CD4-positive, CD25-positive, alpha-beta regulatory T cell (primary cell): ENCODE results near the gene TTC7B. TPM values are rescaled to one million over a fixed set of nuclear protein-coding genes. Genes with fewer than 3 reads are reported as not detected.
"Not testable (repeated sequence)": the region's sequence is repeated elsewhere in the genome, so short reads cannot be mapped to it uniquely, and the experiment has no call there.

Experiments used
- ATAC-seq, 2 donors: fragments of 150-1000 bp; cut with Tn5 transposase; one replicate each; pipeline ENCODE4 v1.10.0; 2021; ENCODE audit warnings: low read depth in 2 of 2, moderate number of reproducible peaks in 2 of 2, moderate library complexity in 1 of 2
- DNase-seq, 3 donors: peaks; one replicate each; pipeline versions ENCODE4 v3.0.0 to v3.0.0-alpha.2; 2012 to 2022; ENCODE audit warnings: mixed read lengths in 1 of 3
- H3K27ac ChIP-seq: one replicate; pipeline ENCODE4 v1.7.0; 2013; ENCODE audit warnings: mild to moderate bottlenecking, low read length; ENCODE audit not compliant: insufficient read depth, poor library complexity, severe bottlenecking
- H3K27me3 ChIP-seq: one replicate; pipeline ENCODE4 v1.7.0; 2013; ENCODE audit warnings: low read length; ENCODE audit not compliant: control insufficient read depth, insufficient read depth
- H3K36me3 ChIP-seq: one replicate; pipeline ENCODE4 v1.7.0; 2013; ENCODE audit warnings: mild to moderate bottlenecking, low read length, moderate library complexity; ENCODE audit not compliant: control insufficient read depth, insufficient read depth
- H3K4me1 ChIP-seq: 2 replicates; pipeline ENCODE4 v1.7.0; 2013; ENCODE audit warnings: mild to moderate bottlenecking, low read length; ENCODE audit not compliant: insufficient read depth, control insufficient read depth, poor library complexity, severe bottlenecking
- H3K4me3 ChIP-seq: one replicate; pipeline ENCODE4 v1.7.0; 2013; ENCODE audit warnings: low read depth, mild to moderate bottlenecking, low read length, moderate library complexity
- H3K9me3 ChIP-seq, 2 experiments: 1 replicate in 1 of 2; 2 replicates in 1 of 2; pipeline ENCODE4 v1.7.0; 2013; ENCODE audit warnings: low read length in 2 of 2, mild to moderate bottlenecking in 1 of 2, moderate library complexity in 1 of 2; ENCODE audit not compliant: control insufficient read depth in 2 of 2
- H3K27ac Mint-ChIP-seq, 3 donors: one replicate each; pipeline ENCODE4 v1.8.0; 2020 to 2022; ENCODE audit warnings: mild to moderate bottlenecking in 3 of 3, mixed read lengths in 3 of 3, moderate library complexity in 2 of 3
- H3K27me3 Mint-ChIP-seq: one replicate; pipeline ENCODE4 v1.8.0; 2022; ENCODE audit warnings: mild to moderate bottlenecking, mixed read lengths
- H3K36me3 Mint-ChIP-seq: one replicate; pipeline ENCODE4 v1.8.0; 2020; ENCODE audit warnings: mixed read lengths
- H3K4me1 Mint-ChIP-seq, 4 donors: one replicate each; pipeline ENCODE4 v1.8.0; 2020 to 2022; ENCODE audit warnings: mixed read lengths in 4 of 4, mild to moderate bottlenecking in 1 of 4
- H3K4me3 Mint-ChIP-seq, 4 donors: one replicate each; pipeline ENCODE4 v1.8.0; 2020 to 2022; ENCODE audit warnings: mild to moderate bottlenecking in 4 of 4, mixed read lengths in 4 of 4, moderate library complexity in 3 of 4
- H3K9me3 Mint-ChIP-seq, 7 donors: one replicate each; pipeline ENCODE4 v1.8.0; 2020 to 2022; ENCODE audit warnings: mixed read lengths in 7 of 7, mild to moderate bottlenecking in 3 of 7, moderate library complexity in 2 of 7
- polyA plus RNA-seq, 4 donors: library from polyadenylated mRNA; unstranded; fragments of 300-500 nt; fragmentation: Illumina TruSeq; gene quantifications; one replicate each; pipeline ENCODE4 v1.2.3, GENCODE V29; 2021
- total RNA-seq: library from RNA; stranded (reverse); gene quantifications from one replicate; pipeline ENCODE4 v1.2.3, GENCODE V29; 2022

The TTC7B gene
- total and polyA plus RNA-seq, 5 donors from 2014 or later: 0.88 to 7.8 (median 1.0) TPM

DNA sequence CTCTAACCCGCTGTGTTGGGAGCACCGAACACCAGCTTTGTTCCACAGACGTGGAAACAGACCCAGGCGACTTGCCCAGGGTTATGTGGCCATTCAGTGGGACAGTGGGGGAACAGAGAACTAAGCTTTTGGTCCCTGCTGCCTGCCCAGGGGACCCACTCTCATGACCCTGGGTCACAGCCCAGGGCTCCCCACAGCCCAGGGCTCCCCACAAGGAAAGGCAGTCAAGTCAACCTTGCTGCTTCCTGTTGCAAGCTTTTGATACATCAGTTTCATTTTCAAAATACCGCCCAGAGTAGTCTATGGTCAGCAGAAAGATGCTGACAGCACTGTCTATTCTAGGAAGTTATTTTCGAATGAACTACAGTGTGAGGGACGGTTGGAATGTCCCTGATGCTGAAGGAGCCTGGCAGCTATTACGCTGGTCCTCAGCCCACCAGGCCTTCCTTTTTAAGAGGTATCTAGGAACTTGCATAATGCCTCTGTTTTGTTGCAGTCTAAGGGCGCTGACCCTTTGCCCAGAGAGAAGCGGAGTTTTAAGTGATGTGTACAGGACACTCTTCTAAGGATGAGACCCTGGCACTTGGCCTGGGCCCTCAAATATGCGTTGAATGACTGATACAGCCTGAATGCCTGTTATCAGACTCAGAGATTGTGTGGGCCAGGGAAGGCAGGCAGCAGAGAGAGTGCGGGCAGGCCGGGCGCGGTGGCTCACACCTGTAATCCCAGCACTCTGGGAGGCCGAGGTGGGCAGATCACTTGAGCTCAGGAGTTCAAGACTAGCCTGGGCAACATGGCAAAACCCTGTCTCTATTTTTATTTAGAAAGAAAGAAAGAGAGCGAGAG lies 12.6 kb upstream of the TTC7B start:
- H3K9me3 Mint-ChIP-seq: peaks cover 0 to 5% (median 1%) of the 10 kb centered on the region in 7 donors
- H3K4me1 Mint-ChIP-seq: peaks cover 4 to 24% (median 12%) of the 10 kb centered on the region in 4 donors
- H3K4me3 ChIP-seq: peak overlapping the region; percentile 87
- peaks cover 4% of the 10 kb centered on the region in 2 experiments for H3K9me3 ChIP-seq
- peak overlapping the region; percentile 77 for H3K27ac ChIP-seq
- H3K27ac Mint-ChIP-seq: peak overlapping the region; percentile 86 to 97 (median 92)
- peaks cover 11% of the 10 kb centered on the region for H3K27me3 Mint-ChIP-seq
- peak; percentile 26 to 43 for ATAC-seq
- H3K4me3 Mint-ChIP-seq: peak overlapping the region; percentile 81 to 90 (median 88)
- no peaks in the 10 kb centered on the region for H3K36me3 ChIP-seq
- peaks cover 4% of the 10 kb centered on the region for H3K36me3 Mint-ChIP-seq
- peak in 2 of 3 donors; percentile 34 to 79 for DNase-seq
- H3K4me1 ChIP-seq: peaks cover 19% of the 10 kb centered on the region
- no peaks in the 10 kb centered on the region for H3K27me3 ChIP-seq

DNA sequence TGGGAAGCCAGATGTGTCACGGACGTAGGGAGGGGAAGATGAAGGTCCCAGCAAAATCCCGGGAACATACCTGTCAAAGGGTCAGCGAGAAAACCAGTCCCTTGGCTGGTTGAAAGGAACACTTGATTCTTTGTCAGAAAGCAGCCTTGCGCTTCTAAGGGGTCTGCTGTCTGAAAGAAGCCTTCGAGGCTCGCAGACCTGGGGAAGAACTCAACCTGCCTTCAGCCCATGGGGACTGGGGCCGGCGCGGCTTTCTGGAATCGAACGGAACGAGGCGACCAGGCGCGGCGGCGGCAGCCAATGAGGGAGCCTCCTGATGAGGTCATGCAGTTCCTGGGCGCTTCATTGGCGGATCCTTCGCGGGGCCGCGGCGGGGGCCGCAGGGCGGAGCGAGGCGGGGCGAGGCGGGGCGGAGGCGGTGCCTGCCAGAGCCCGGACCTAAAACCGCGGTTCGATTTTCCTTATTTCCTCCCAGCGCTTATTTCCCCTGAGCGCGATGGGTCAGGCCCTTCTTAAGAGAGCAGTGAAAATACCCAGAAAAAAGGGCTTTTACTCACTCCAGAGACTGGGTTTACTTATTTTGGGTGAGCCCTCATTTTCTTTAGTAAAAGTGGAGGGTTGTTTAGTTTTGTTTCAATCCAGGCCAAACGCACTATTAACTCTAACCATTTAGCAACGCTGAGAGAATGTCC lies 11.8 kb upstream of the TTC7B start:
- no peaks in the 10 kb centered on the region for H3K27me3 ChIP-seq
- H3K4me1 Mint-ChIP-seq: peaks cover 4 to 24% (median 12%) of the 10 kb centered on the region in 4 donors
- H3K9me3 Mint-ChIP-seq: peaks cover 0 to 11% (median 5%) of the 10 kb centered on the region in 7 donors
- H3K36me3 ChIP-seq: no peaks in the 10 kb centered on the region
- peak overlapping the region; percentile 81 to 90 (median 88) for H3K4me3 Mint-ChIP-seq
- DNase-seq (peak; percentile 88 to 91 (median 88)), ATAC-seq (peak; percentile 99)
- H3K4me1 ChIP-seq: peaks cover 19% of the 10 kb centered on the region
- peak overlapping the region; percentile 87 for H3K4me3 ChIP-seq
- H3K27ac Mint-ChIP-seq: peak overlapping the region; percentile 86 to 97 (median 92)
- peaks cover 11% of the 10 kb centered on the region for H3K27me3 Mint-ChIP-seq
- H3K36me3 Mint-ChIP-seq: peaks cover 4% of the 10 kb centered on the region
- peak overlapping the region; percentile 77 for H3K27ac ChIP-seq
- peaks cover 4 to 11% of the 10 kb centered on the region in 2 experiments for H3K9me3 ChIP-seq

- not testable (repeated sequence) for DNase-seq, H3K27ac Mint-ChIP-seq, H3K4me3 Mint-ChIP-seq, H3K27ac ChIP-seq, H3K36me3 Mint-ChIP-seq, H3K36me3 ChIP-seq, H3K27me3 ChIP-seq, H3K4me3 ChIP-seq, ATAC-seq
- Mint-ChIP-seq H3K27me3 (peaks cover 11% of the 10 kb centered on the region), H3K4me1 (peaks cover 3 to 20% (median 15%) of the 10 kb centered on the region in 4 donors), H3K9me3 (peaks cover 0 to 11% (median 5%) of the 10 kb centered on the region in 7 donors)
- Histone ChIP-seq H3K4me1 (peaks cover 22% of the 10 kb centered on the region), H3K9me3 (peaks cover 4 to 11% of the 10 kb centered on the region in 2 experiments)
These were observed 7.3 kb upstream of the TTC7B start for GRCh38 chr14:90823542-90823941.

- peak; percentile 12 to 81 (median 43) for DNase-seq
- peak overlapping the region in 2 of 3 donors; percentile 65 to 75 for H3K27ac Mint-ChIP-seq
These were observed 4.7 kb upstream of the TTC7B start for GRCh38 chr14:90820958-90821357.

DNA sequence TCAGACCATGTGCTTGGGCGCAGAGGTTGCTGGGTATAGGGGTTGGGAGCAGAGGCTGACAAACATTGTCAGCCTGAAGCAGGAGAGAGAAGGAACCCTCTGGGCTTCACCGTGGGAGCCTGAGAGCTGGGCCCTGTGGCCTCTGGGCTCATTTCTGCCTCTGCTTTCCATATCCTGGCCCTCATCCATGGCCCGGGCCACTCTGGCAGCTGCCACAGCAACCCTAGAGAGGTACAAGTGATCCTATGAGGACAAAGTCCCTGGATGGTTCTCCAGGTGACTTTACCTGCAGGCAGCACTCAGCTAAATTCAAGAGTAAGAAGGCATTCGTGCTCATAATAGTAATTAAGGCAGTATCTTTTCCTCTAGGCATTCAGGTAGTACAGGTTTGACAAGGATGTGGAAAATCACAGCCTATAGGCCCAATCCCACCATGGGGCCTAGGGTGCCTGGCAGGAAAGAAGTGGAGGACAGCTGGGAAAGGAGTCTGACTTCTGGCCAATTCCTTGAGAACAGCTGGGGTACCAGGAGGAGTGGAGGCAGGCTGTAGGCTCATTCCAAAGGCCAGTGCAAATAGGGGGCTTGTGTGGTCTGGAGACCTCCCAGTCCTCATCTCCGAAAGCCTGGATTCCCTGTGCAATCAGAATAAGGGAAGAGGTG lies 3.6 kb upstream of the TTC7B start:
- no peaks in the 10 kb centered on the region for H3K36me3 ChIP-seq
- ATAC-seq (no peak), DNase-seq (no peak)
- peaks cover 4 to 11% of the 10 kb centered on the region in 2 experiments for H3K9me3 ChIP-seq
- Mint-ChIP-seq H3K4me3 (no peak overlapping the region), H3K36me3 (peaks cover 4% of the 10 kb centered on the region), H3K9me3 (peaks cover 0 to 11% (median 5%) of the 10 kb centered on the region in 7 donors), H3K27ac (peak overlapping the region in 1 of 3 donors; percentile 45), H3K4me1 (peaks cover 7 to 15% (median 10%) of the 10 kb centered on the region in 4 donors), H3K27me3 (peaks cover 14% of the 10 kb centered on the region)
- H3K27me3 ChIP-seq: peaks cover 3% of the 10 kb centered on the region
- H3K27ac ChIP-seq: no peak overlapping the region
- H3K4me1 ChIP-seq: peaks cover 17% of the 10 kb centered on the region
- H3K4me3 ChIP-seq: no peak overlapping the region

More at GRCh38 chr14:90820958-90821357, 4.7 kb upstream of the TTC7B start:
- Mint-ChIP-seq H3K9me3 (peaks cover 0 to 11% (median 5%) of the 10 kb centered on the region in 7 donors), H3K4me1 (peaks cover 3 to 10% (median 10%) of the 10 kb centered on the region in 4 donors), H3K36me3 (peaks cover 4% of the 10 kb centered on the region), H3K27me3 (peaks cover 11% of the 10 kb centered on the region), H3K4me3 (peak overlapping the region in 1 of 4 donors; percentile 57)
- no peaks in the 10 kb centered on the region for H3K36me3 ChIP-seq
- no peaks in the 10 kb centered on the region for H3K27me3 ChIP-seq
- no peak overlapping the region for H3K4me3 ChIP-seq
- peak; percentile 93 to 94 for ATAC-seq
- H3K9me3 ChIP-seq: peaks cover 4 to 11% of the 10 kb centered on the region in 2 experiments
- peaks cover 13% of the 10 kb centered on the region for H3K4me1 ChIP-seq
- H3K27ac ChIP-seq: peak overlapping the region; percentile 51

- H3K4me3 Mint-ChIP-seq: no peak overlapping the region
- ATAC-seq (no peak), DNase-seq (no peak)
- H3K9me3 ChIP-seq: peaks cover 0 to 6% of the 10 kb centered on the region in 2 experiments
- H3K4me1 Mint-ChIP-seq: peaks cover 7 to 15% (median 10%) of the 10 kb centered on the region in 4 donors
- H3K36me3 ChIP-seq: no peaks in the 10 kb centered on the region
- H3K27ac ChIP-seq: no peak overlapping the region
- H3K27me3 Mint-ChIP-seq: peaks cover 19% of the 10 kb centered on the region
- peaks cover 17% of the 10 kb centered on the region for H3K4me1 ChIP-seq
- H3K9me3 Mint-ChIP-seq: peaks cover 0 to 6% (median 1%) of the 10 kb centered on the region in 7 donors
- peaks cover 3% of the 10 kb centered on the region for H3K27me3 ChIP-seq
- H3K27ac Mint-ChIP-seq: peak overlapping the region in 1 of 3 donors; percentile 20
- H3K4me3 ChIP-seq: no peak overlapping the region
- no peaks in the 10 kb centered on the region for H3K36me3 Mint-ChIP-seq
These were observed 2.5 kb upstream of the TTC7B start for GRCh38 chr14:90818715-90819114.
